A549 (cell line): ENCODE data around the gene MAP7D1.

Experiments used
- CHD2 ChIP-seq: fragments of 150-350 bp; IDR thresholded peaks from 2 replicates; pipeline ENCODE4 v1.6.1; 2014; ENCODE audit warnings: low read length; ENCODE audit not compliant: partially characterized antibody
- CTCF ChIP-seq: fragments of >200 bp; sonication (Bioruptor Twin); formaldehyde crosslinking; IDR thresholded peaks from 3 replicates; pipeline ENCODE4 v1.5.1; 2016
- EP300 ChIP-seq, 2 experiments: fragments of >200 bp; sonication (Bioruptor Twin); formaldehyde crosslinking; IDR thresholded peaks; 2 replicates in 1 of 2; 3 replicates in 1 of 2; pipeline ENCODE4 v1.6.1; 2016 to 2017
- JUN ChIP-seq, 2 experiments: fragments of >200 bp; sonication (Bioruptor Twin); formaldehyde crosslinking; IDR thresholded peaks; 2 replicates in 1 of 2; 3 replicates in 1 of 2; pipeline ENCODE4 v1.6.1; 2016 to 2017
- KDM1A ChIP-seq: fragments of 200-600 bp; sonication (generic); IDR thresholded peaks from 2 replicates; pipeline ENCODE4 v1.6.1; 2016; ENCODE audit warnings: low read depth, mild to moderate bottlenecking
- MAX ChIP-seq: IDR thresholded peaks from 2 replicates; pipeline ENCODE4 v1.6.1; 2012
- MYC ChIP-seq: IDR thresholded peaks from 2 replicates; pipeline ENCODE4 v1.6.1; 2012; ENCODE audit warnings: mild to moderate bottlenecking, inconsistent platforms, low read length, improper control_type of control experiment, borderline replicate concordance
- PHF8 ChIP-seq: fragments of 200-600 bp; sonication (generic); IDR thresholded peaks from 2 replicates; pipeline ENCODE4 v1.6.1; 2016; ENCODE audit warnings: low read depth, mild to moderate bottlenecking, antibody characterized with exemption, moderate library complexity, borderline replicate concordance
- POLR2A ChIP-seq: IDR thresholded peaks from 2 replicates; pipeline ENCODE4 v1.6.1; 2012; ENCODE audit warnings: mild to moderate bottlenecking, low read length
- REST ChIP-seq: fragments of 200-600 bp; sonication (generic); IDR thresholded peaks from 2 replicates; pipeline ENCODE4 v1.6.1; 2016; ENCODE audit warnings: antibody characterized with exemption, mild to moderate bottlenecking, moderate library complexity
- SMC3 ChIP-seq: fragments of >200 bp; sonication (Bioruptor Twin); formaldehyde crosslinking; IDR thresholded peaks from 3 replicates; pipeline ENCODE4 v1.6.1; 2018; ENCODE audit warnings: inconsistent platforms
- ZNF302 ChIP-seq: fragments of 250-450 bp; sonication (Bioruptor Pico); IDR thresholded peaks from 2 replicates; pipeline ENCODE4 v1.9.0; 2021; ENCODE audit warnings: inconsistent platforms, mild to moderate bottlenecking, moderate library complexity

GRCh38 chr1:36204347-36204909, 48.5 kb downstream of the MAP7D1 start:
- TF ChIP-seq EP300 (IDR thresholded peaks at IDR 0.05) (no peak), ZNF302 (CRISPR knock-in tag) (no peak), POLR2A (no peak), CTCF (no peak), MYC (no peak), REST (no peak), CHD2 (no peak), SMC3 (no peak), JUN (IDR thresholded peaks at IDR 0.05) (no peak), PHF8 (no peak), KDM1A (no peak), MAX (no peak)
